SJSA1 (cell line): ENCODE data around the gene GLG1. TPM values are rescaled to one million over a fixed set of nuclear protein-coding genes. Genes with fewer than 3 reads are reported as not detected.
A peak's percentile ranks its signal among the peaks of the same experiment; 100 is the strongest.
"Not testable (repeated sequence)": the region's sequence is repeated elsewhere in the genome, so short reads cannot be mapped to it uniquely, and the experiment has no call there.

Experiments
- DNase-seq, 2 experiments: peaks; one replicate each; pipeline ENCODE4 v3.0.0-alpha.2; 2015 to 2020; ENCODE audit warnings: low spot score in 2 of 2, low read depth in 1 of 2
- H3K27ac ChIP-seq: fragments of 250-450 bp; sonication (Bioruptor Pico); 2 replicates; pipeline ENCODE4 v1.5.1; 2020; ENCODE audit warnings: mild to moderate bottlenecking, moderate library complexity
- H3K27me3 ChIP-seq: fragments of 250-450 bp; sonication (Bioruptor Pico); replicated peaks from 2 replicates; pipeline ENCODE4 v1.5.1; 2020; ENCODE audit warnings: mild to moderate bottlenecking, moderate library complexity
- H3K36me3 ChIP-seq: fragments of 250-450 bp; sonication (Bioruptor Pico); 2 replicates; pipeline ENCODE4 v1.5.1; 2020; ENCODE audit warnings: mild to moderate bottlenecking
- H3K4me1 ChIP-seq: fragments of 250-450 bp; sonication (Bioruptor Pico); replicated peaks from 2 replicates; pipeline ENCODE4 v1.6.1; 2021; ENCODE audit warnings: mild to moderate bottlenecking
- H3K4me3 ChIP-seq: fragments of 250-450 bp; sonication (Bioruptor Pico); 2 replicates; pipeline ENCODE4 v1.5.1; 2020; ENCODE audit warnings: mild to moderate bottlenecking
- H3K9me3 ChIP-seq: fragments of 250-450 bp; sonication (Bioruptor Pico); replicated peaks from 2 replicates; pipeline ENCODE4 v1.5.1; 2020; ENCODE audit warnings: mild to moderate bottlenecking
- total RNA-seq: library from RNA; depleted of rRNA; stranded (reverse); fragments of >200 nt; shearing (Covaris generic); gene quantifications from 2 replicates; pipeline ENCODE4 v1.2.3, GENCODE V29; 2014; rRNA removed

The GLG1 gene
- total RNA-seq = 71.1 and 78.5 TPM in 2 replicates

DNA sequence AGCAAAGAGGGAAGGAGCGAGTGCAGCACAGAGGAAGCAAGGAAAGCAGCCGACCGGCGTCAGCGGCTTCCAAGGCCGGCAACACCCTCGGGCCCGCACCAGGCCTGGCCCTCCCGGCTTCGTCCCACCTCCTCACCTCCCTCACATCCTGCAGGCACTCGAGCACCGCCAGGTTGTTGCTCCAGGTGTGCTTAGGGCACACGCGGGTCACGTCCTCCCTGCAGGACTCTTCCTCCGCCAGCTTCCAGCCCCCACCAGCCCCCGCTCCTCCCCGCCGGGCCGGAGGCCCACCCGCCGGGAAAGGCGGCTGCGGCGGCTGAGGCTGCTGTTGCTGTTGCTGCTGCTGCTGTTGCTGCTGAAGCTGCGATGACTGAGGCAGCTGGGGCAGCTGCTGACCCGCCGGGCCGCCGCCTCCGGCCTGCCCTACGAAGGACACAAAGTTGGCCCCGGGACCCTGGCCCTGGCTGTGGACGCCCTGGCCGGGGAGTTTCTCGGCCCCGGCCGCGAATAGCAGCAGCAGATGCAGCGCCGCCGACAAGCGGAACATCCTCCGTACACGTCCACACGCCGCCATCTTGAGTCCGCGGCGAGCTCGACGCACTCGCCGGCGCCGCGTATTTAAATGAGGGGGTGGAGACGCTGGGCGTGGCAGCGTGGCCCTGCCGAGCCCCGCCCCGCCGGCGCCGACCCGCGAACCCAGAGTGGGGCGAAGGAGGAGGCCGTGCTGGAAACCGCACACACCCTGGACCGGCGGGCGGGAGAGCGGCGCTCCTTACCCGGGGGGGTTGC is at the start of gene GLG1:
Gene GLG1 (minus strand): TSS at position 594 of the 789 bp plus-strand sequence. CDS start 20 bp downstream, at position 574.
- Histone ChIP-seq H3K27me3 (no peaks in the 10 kb centered on the region), H3K4me3 (peak within 1 kb of the TSS; percentile 78), H3K9me3 (no peaks in the 10 kb centered on the region), H3K27ac (peak within 1 kb of the TSS; percentile 64), H3K4me1 (peaks cover 27% of the 10 kb centered on the region), H3K36me3 (peaks cover 11% of the 10 kb centered on the region; the same call in 1 of the 2 replicates)
- peak; percentile 89 to 93 for DNase-seq

DNA sequence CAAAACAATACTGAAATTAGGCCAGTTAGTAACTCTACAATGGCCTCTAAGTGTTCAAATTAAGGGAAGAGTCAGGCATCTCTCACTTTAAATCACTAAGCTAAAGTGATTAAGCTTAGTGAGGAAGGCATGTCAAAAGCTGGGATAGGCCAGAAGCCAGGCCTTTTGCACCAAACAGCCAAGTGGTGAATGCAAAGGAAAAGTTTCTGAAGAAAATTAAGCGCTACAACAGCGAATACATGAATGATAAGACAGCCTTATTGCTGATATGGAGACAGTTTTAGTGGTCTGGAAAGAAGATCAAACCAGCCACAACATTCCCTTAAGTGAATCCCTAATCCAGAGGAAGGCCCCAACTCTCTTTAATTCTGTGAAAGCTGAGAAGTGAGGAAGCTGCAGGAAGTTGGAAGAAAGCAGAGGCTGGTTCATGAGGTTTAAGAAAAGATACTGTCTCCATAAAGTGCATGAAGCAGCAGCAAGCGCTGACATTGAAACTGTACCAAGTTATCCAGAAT is 47.7 kb upstream of the GLG1 start:
- DNase-seq = no peak
- H3K4me1 ChIP-seq = no peaks in the 10 kb centered on the region; the same call in 1 of the 2 replicates
- no peak overlapping the region for H3K4me3 ChIP-seq
- no peaks in the 10 kb centered on the region for H3K9me3 ChIP-seq
- H3K27me3 ChIP-seq = no peaks in the 10 kb centered on the region
- peaks cover 97% of the 10 kb centered on the region for H3K36me3 ChIP-seq
- no peak overlapping the region for H3K27ac ChIP-seq

DNA sequence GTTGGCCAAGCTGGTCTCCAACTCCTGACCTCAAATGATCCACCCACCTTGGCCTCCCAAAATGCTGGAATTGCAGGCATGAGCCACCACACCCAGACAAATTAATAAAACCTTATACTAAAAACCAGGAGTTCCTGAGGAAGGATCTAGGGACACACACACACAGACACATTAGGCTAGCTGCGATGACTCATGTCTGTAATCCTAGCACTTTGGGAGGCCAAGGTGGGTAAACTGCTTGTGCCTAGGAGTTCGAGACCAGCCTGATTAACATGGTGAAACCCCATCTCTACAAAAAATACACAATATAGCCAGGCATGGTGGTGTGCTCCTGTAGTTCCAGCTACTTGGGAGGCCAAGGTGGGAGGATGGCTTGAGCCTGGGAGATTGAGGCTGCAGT is 46.0 kb upstream of the GLG1 start:
- H3K27ac ChIP-seq, H3K27me3 ChIP-seq, H3K4me1 ChIP-seq, DNase-seq, H3K4me3 ChIP-seq, H3K9me3 ChIP-seq: not testable (repeated sequence)
- H3K36me3 ChIP-seq = peaks cover 97% of the 10 kb centered on the region

DNA sequence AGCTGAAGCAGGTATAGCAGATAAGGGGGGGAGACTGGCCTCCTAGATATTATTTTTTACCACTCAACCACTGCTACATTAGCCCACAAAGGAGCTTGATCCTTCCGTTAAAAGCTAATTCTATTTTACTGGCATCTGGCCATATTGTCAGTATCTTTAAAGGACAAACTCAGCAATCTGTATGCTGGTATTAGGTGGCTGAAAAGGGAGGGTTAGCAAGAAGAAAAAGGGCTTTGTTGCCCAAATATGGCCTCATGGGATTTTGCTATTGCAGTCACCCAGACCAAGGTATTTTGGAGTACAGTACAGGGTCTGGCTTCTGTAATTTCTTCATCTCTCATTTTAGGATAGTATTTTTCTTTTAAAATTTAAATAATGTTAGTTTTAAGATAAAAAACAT is 45.3 kb upstream of the GLG1 start:
- Histone ChIP-seq H3K4me3 (no peak overlapping the region), H3K27ac (no peak overlapping the region), H3K4me1 (no peaks in the 10 kb centered on the region; the same call in 1 of the 2 replicates)

DNA sequence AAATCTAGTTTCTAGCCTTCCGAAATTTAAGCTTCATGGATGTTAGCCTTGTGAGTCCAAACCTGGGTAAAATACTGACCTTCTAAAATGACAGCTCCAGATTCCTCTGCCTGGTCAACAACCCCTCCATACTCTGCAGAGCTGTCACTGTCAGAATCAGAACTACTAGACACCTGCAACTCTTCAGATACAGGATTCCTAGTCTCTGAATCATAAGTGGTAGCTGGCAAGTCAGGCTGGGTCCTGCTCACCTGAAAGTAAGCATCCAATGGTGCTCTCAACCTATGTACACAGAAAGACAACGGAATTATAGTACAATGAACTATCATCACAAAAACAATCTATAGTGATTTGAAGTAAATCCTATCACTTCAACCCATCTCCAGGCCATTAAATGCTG is 44.9 kb upstream of the GLG1 start:
- Histone ChIP-seq H3K27ac (no peak overlapping the region), H3K27me3 (no peaks in the 10 kb centered on the region), H3K4me1 (no peaks in the 10 kb centered on the region; the same call in 1 of the 2 replicates), H3K36me3 (peaks cover 97% of the 10 kb centered on the region), H3K4me3 (no peak overlapping the region), H3K9me3 (no peaks in the 10 kb centered on the region)
- DNase-seq = no peak

More for the DNA sequence above, 45.3 kb upstream of the GLG1 start:
- Histone ChIP-seq H3K36me3 (peaks cover 97% of the 10 kb centered on the region), H3K27me3 (no peaks in the 10 kb centered on the region), H3K9me3 (no peaks in the 10 kb centered on the region)
- no peak for DNase-seq

DNA sequence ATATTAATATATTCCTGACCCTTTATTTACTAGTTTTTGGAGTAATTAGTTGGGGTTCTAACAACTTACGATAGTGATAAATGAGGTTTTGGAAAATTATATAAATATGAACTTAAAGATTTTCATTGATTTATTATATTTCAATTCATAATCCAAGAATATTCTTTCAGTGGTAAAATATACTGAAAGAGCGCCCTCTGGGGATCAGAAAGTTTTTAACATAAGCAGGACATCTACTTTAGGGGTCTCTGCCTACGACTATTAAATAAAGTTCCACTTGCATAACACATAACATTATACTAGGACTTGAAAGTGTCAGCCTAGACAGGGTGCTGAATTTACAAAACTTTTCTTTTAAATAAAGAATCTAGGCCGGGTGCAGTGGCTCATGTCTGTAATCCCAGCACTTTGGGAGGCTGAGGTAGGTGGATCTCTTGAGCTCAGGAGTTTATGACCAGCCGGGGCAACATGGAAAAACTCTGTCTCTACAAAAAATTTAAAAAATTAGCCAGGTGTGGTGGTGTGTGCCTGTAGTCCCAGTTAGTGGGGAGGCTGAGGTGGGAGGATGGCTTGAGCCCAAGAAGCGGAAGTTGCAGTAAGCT is 44.2 kb upstream of the GLG1 start:
- H3K36me3 ChIP-seq = peaks cover 98% of the 10 kb centered on the region
- no peak for DNase-seq
- no peak overlapping the region for H3K27ac ChIP-seq

DNA sequence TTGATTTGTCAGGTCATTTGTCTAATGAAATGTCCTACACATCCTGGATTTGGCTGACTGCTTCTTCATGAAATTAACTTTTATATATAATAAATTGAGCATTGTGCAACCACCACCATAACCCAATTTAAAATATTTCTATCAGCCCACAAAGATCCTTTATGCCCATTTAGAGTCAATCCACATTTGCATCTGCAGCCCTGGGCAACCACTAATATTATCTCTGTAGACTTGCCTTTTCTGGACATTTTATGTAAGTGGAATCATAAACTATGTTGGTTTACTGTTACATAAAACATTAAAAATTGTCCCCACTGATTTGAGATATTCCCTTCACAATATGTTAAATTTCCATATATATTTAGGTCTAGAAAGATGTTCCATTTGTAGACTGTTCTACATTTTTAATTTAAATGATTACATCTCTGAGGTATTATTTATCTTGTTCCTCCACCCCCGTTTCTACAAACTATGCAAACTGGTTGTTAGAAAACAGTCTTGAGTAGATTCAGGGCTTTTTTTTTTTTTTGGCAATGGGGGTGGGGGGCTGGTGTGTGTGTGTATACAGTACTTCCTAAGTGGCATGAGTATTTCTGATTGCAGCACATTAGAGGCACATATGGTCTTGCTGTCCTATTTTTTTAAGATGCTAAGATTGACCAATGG is 43.1 kb upstream of the GLG1 start:
- no peak overlapping the region for H3K27ac ChIP-seq
- H3K9me3 ChIP-seq = no peaks in the 10 kb centered on the region
- H3K27me3 ChIP-seq = no peaks in the 10 kb centered on the region
- no peak for DNase-seq
- peaks cover 99% of the 10 kb centered on the region for H3K36me3 ChIP-seq
- H3K4me3 ChIP-seq = no peak overlapping the region
- no peaks in the 10 kb centered on the region; the same call in 1 of the 2 replicates for H3K4me1 ChIP-seq

More for the DNA sequence above, 44.2 kb upstream of the GLG1 start:
- Histone ChIP-seq H3K4me1 (no peaks in the 10 kb centered on the region; the same call in 1 of the 2 replicates), H3K4me3 (no peak overlapping the region), H3K27me3 (no peaks in the 10 kb centered on the region), H3K9me3 (no peaks in the 10 kb centered on the region)

DNA sequence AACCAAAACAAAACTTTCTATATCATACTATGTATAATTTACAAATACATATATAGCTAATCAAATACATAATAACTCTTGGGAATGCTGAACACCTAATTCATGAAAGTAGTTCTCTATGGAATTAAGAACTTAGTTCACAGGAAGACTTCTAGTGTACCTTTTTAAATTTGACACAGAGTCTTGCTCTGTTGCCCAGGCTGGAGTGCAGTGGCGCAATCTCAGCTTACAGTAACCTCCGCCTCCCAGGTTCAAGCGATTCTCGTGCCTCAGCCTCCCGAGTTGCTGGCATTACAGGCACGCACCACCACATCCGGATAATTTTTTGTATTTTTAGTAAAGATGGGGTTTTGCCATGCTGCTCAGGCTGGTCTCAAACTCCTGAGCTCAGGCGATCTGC is 35.1 kb upstream of the GLG1 start:
- peaks cover 97% of the 10 kb centered on the region for H3K36me3 ChIP-seq
- no peaks in the 10 kb centered on the region for H3K4me1 ChIP-seq
- H3K4me3 ChIP-seq = no peak overlapping the region
- no peak for DNase-seq
- no peaks in the 10 kb centered on the region for H3K9me3 ChIP-seq
- H3K27ac ChIP-seq = no peak overlapping the region
- no peaks in the 10 kb centered on the region for H3K27me3 ChIP-seq

DNA sequence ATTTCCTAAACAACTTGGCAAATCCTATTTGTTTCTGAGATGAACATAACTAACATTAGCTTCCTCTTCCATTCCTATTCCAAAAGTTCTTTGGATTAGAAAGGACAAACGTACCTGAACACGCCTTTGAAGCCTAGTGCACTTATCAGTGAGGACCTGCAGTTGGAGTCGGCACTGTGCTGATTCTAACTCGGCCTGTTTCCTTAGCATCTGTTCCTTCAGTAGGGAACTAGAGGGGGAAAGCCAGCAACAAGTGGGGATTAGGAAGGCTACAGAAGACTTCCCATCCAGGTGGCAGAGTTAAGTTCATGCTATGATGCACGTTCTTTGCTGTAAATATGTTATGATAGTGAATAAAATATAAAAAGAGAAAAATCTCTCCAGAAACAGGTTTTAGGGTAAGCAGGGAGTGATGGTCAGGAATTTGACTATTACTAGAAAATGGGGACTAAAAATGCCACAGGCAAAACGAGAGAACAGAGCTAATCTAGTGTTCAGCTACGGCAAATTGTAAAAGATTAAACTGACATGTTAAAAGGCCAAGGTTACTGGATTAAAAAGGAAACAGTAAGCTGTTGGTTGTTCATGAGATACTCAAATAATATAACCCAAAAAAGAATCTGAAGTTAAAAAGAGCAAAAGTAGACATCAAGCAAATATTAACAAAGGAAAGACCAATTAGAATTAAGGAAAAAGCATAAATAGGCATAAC is 31.0 kb upstream of the GLG1 start:
- Histone ChIP-seq H3K9me3 (no peaks in the 10 kb centered on the region), H3K27ac (no peak overlapping the region)

DNA sequence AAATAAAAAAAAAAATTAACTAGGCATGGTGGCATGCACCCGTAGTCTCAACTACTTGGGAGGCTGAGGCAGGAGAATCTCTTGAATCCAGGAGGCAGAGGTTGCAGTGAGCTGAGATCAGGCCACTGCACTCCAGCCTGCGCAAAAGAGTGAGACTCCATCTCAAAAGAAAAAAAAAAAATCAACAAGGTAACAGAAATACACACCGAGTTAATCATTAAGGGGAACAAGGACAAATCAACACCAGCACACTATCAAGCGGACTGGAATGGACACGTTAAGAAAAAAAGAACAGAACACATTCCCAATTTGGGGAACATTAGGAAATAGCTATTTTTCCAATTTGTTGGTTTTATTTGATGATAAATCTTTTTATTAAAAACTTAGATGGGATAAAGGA is 28.4 kb upstream of the GLG1 start:
- no peak overlapping the region for H3K27ac ChIP-seq
- H3K27me3 ChIP-seq = no peaks in the 10 kb centered on the region
- peaks cover 94% of the 10 kb centered on the region for H3K36me3 ChIP-seq
- no peaks in the 10 kb centered on the region for H3K4me1 ChIP-seq
- no peaks in the 10 kb centered on the region for H3K9me3 ChIP-seq
- H3K4me3 ChIP-seq = no peak overlapping the region
- no peak for DNase-seq

More for the DNA sequence above, 31.0 kb upstream of the GLG1 start:
- Histone ChIP-seq H3K4me1 (no peaks in the 10 kb centered on the region), H3K27me3 (no peaks in the 10 kb centered on the region), H3K4me3 (no peak overlapping the region), H3K36me3 (peaks cover 92% of the 10 kb centered on the region)
- DNase-seq = no peak

DNA sequence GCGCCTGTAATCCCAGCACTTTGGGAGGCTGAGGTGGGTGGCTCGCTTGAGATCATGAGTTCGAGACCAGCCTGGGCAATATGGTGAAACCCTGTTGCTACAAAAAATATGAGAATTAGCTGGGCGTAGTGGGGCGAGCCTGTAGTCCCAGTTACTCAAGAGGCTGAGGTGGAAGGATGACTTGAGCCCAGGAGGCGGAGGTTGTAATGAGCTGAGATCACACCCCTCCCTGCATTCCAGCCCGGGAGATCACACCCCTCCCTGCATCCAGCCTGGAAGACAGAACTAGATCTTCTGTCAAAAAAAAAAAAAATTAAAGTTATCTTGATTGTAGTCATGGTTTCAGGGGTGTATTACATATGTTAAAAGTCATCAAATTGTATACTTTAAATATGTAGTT is 26.8 kb upstream of the GLG1 start:
- Histone ChIP-seq H3K4me1 (no peaks in the 10 kb centered on the region), H3K36me3 (peaks cover 94% of the 10 kb centered on the region)

DNA sequence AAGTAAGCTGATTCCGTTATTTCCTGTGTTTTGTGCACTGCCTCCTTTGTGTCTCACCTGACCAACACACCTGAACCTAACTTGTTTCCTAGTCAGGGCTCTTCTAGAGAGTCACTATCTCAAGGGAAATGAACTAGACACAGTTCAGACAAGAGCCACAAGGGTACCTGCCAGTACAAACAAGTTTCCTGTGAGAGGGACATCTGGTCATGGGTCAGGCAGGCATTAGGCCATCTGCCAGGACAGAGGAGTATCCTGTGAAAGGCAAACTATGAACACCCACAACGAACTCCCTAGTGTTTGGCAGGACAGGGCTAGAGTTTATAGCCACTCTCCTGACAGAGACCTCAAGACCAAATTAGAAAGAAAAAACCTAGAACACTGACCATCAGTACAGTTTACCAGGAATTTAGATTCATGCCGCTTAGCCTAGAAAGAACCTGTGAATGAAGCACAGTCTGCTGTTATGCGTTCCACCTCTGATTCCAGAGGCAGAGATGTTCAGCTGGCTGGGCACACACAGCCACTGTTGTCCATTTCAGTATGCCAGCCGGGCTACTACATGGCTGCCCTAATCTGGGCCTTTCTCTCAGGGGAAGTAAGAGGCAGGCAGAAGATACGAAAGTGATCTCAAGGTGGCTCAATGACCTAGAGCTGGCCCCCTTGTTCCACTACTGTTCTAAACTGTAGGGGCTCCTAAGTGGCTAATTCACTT is 20.7 kb upstream of the GLG1 start:
- DNase-seq = no peak
- H3K36me3 ChIP-seq = peaks cover 100% of the 10 kb centered on the region
- no peaks in the 10 kb centered on the region for H3K9me3 ChIP-seq
- no peaks in the 10 kb centered on the region for H3K27me3 ChIP-seq
- no peak overlapping the region for H3K27ac ChIP-seq
- H3K4me1 ChIP-seq = no peaks in the 10 kb centered on the region
- no peak overlapping the region for H3K4me3 ChIP-seq

More for the DNA sequence above, 26.8 kb upstream of the GLG1 start:
- no peaks in the 10 kb centered on the region for H3K27me3 ChIP-seq
- no peak overlapping the region for H3K27ac ChIP-seq
- no peak overlapping the region for H3K4me3 ChIP-seq
- H3K9me3 ChIP-seq = no peaks in the 10 kb centered on the region
- DNase-seq = no peak
